DND-41 (cell line): ENCODE results near the gene GRIK4.

ENCODE experiments used
- EZH2 ChIP-seq: IDR thresholded peaks from 3 replicates; pipeline ENCODE4 v1.6.1; 2012; ENCODE audit warnings: borderline replicate concordance, low read depth, mild to moderate bottlenecking, moderate library complexity, low read length, inconsistent platforms; ENCODE audit not compliant: severe bottlenecking
- TF ChIP-seq, protein P1 (sequence below): IDR thresholded peaks from 2 replicates; pipeline ENCODE4 v1.5.1; 2012; ENCODE audit warnings: borderline replicate concordance, low read length, moderate library complexity, mild to moderate bottlenecking; ENCODE audit not compliant: poor library complexity, severe bottlenecking; ENCODE audit errors: extremely low read depth

DNA sequence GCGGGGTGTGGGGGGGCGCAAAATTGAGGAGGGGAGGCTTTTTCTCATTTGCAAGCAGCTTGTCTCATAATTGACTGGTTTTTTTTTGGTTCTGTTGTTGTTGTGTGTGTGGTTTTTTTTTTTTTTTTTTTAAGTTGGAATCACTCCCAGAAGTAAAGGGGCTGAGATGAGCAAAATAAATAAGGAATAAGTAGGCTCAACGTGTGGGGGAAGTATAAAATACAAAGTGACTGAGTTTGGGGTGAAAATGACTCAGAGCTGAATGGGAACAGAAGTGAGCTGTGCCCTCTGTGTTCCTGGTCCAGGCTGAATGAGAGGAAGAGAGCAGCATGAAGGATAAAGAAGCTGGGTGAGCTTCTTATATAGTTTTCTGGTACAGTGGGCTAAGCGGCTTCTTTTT lies 90.0 kb downstream of the GRIK4 start:
- TF ChIP-seq, protein P1, sequence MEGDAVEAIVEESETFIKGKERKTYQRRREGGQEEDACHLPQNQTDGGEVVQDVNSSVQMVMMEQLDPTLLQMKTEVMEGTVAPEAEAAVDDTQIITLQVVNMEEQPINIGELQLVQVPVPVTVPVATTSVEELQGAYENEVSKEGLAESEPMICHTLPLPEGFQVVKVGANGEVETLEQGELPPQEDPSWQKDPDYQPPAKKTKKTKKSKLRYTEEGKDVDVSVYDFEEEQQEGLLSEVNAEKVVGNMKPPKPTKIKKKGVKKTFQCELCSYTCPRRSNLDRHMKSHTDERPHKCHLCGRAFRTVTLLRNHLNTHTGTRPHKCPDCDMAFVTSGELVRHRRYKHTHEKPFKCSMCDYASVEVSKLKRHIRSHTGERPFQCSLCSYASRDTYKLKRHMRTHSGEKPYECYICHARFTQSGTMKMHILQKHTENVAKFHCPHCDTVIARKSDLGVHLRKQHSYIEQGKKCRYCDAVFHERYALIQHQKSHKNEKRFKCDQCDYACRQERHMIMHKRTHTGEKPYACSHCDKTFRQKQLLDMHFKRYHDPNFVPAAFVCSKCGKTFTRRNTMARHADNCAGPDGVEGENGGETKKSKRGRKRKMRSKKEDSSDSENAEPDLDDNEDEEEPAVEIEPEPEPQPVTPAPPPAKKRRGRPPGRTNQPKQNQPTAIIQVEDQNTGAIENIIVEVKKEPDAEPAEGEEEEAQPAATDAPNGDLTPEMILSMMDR = no peak
- no peak for TF ChIP-seq EZH2
